Testis (tissue), 3 donors: ENCODE measurements around the gene TESPA1. TPM values are rescaled to one million over a fixed set of nuclear protein-coding genes. Genes with fewer than 3 reads are reported as not detected.

Experiments used
- DNase-seq: peaks from one replicate; pipeline ENCODE4 v3.0.0-alpha.2; 2019
- H3K27ac ChIP-seq, 2 donors: fragments of 200-600 bp; sonication (generic); one replicate each; pipeline ENCODE4 v1.5.1; 2019
- H3K27me3 ChIP-seq: fragments of 200-600 bp; sonication (generic); one replicate; pipeline ENCODE4 v1.5.1; 2019
- H3K36me3 ChIP-seq: fragments of 200-600 bp; sonication (generic); one replicate; pipeline ENCODE4 v1.5.1; 2017; ENCODE audit warnings: low read depth; ENCODE audit errors: missing control alignments
- H3K4me1 ChIP-seq: fragments of 200-600 bp; sonication (generic); one replicate; pipeline ENCODE4 v1.5.1; 2019
- H3K4me3 ChIP-seq, 2 donors: fragments of 200-600 bp; sonication (generic); one replicate each; pipeline ENCODE4 v1.5.1; 2017 to 2019
- H3K9me3 ChIP-seq: fragments of 200-600 bp; sonication (generic); one replicate; pipeline ENCODE4 v1.5.1; 2017
- POLR2A ChIP-seq: fragments of 450-650 bp; IDR thresholded peaks from one replicate; pipeline ENCODE4 v1.6.1; 2017; ENCODE audit warnings: antibody characterized with exemption, mild to moderate bottlenecking, moderate library complexity
- WGBS, 2 donors: methylation state at CpG; one replicate each; pipeline ENCODE4 v1.1.5; 2018; 5-methylcytosine and 5-hydroxymethylcytosine counted together
- intact Hi-C: fragments of 100-400 bp; cut with DNase I; formaldehyde crosslinking; loops from one replicate; pipeline ENCODE4 v1.15.1; 2023; ENCODE audit warnings: low total_unique reads
- polyA plus RNA-seq: library from polyadenylated mRNA; stranded (reverse); fragments of 350-450 nt; fragmentation: Illumina TruSeq; extraction: RNeasy Lipid Tissue Mini Kit (QIAGEN cat#74804); gene quantifications from one replicate; pipeline ENCODE4 v1.2.3, GENCODE V29; 2014; ENCODE audit warnings: low read depth, low replicate concordance; ENCODE audit not compliant: insufficient read depth
- total RNA-seq, 2 donors: library from RNA; depleted of rRNA; stranded (reverse); fragments of >200 nt; gene quantifications; one replicate each; pipeline ENCODE4 v1.2.3, GENCODE V29; 2016
- TF ChIP-seq, protein P1 (sequence below), 3 experiments: fragments of 450-650 bp in 2 of 3; fragments of 200-600 bp in 1 of 3; sonication (generic) in 1 of 3; IDR thresholded peaks; one replicate each; pipeline ENCODE4 v1.5.1; 2016 to 2019; ENCODE audit warnings: antibody characterized with exemption in 3 of 3, mild to moderate bottlenecking in 2 of 3, moderate library complexity in 1 of 3

Gene TESPA1
- total and polyA plus RNA-seq, 3 donors from 2014 or later = 0.79 to 1.7 (median 0.87) TPM

GRCh38 chr12:54954801-54955200 is 29.8 kb downstream of the TESPA1 start:
- TF ChIP-seq, protein P1, sequence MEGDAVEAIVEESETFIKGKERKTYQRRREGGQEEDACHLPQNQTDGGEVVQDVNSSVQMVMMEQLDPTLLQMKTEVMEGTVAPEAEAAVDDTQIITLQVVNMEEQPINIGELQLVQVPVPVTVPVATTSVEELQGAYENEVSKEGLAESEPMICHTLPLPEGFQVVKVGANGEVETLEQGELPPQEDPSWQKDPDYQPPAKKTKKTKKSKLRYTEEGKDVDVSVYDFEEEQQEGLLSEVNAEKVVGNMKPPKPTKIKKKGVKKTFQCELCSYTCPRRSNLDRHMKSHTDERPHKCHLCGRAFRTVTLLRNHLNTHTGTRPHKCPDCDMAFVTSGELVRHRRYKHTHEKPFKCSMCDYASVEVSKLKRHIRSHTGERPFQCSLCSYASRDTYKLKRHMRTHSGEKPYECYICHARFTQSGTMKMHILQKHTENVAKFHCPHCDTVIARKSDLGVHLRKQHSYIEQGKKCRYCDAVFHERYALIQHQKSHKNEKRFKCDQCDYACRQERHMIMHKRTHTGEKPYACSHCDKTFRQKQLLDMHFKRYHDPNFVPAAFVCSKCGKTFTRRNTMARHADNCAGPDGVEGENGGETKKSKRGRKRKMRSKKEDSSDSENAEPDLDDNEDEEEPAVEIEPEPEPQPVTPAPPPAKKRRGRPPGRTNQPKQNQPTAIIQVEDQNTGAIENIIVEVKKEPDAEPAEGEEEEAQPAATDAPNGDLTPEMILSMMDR (IDR thresholded peaks at IDR 0.05) = no peak
- no peak for TF ChIP-seq POLR2A
- H3K4me3 ChIP-seq = no peak overlapping the region
- 70 to 88% methylated on average over 3 of the region's 3 CpGs for WGBS, 2 donors
- no peaks in the 10 kb centered on the region for H3K9me3 ChIP-seq
- intact Hi-C loops = loop anchor here (10.0 kb wide), 1 partner anchor 100 kb away; the partner anchor contains the start of gene MUCL1
- no peak overlapping the region for H3K27ac ChIP-seq
- H3K27me3 ChIP-seq = no peaks in the 10 kb centered on the region
- no peaks in the 10 kb centered on the region for H3K4me1 ChIP-seq
- no peak for DNase-seq
- no peaks in the 10 kb centered on the region for H3K36me3 ChIP-seq

- Histone ChIP-seq H3K4me3 (no peak overlapping the region), H3K27me3 (no peaks in the 10 kb centered on the region), H3K4me1 (no peaks in the 10 kb centered on the region), H3K9me3 (no peaks in the 10 kb centered on the region), H3K27ac (no peak overlapping the region), H3K36me3 (no peaks in the 10 kb centered on the region)
- TF ChIP-seq POLR2A = no peak
- TF ChIP-seq, protein P1 (IDR thresholded peaks at IDR 0.05) = no peak
- intact Hi-C loops = loop anchor here (10.0 kb wide), 1 partner anchor 99 kb away; the partner anchor contains the start of gene MUCL1
- DNase-seq = no peak
Observed at GRCh38 chr12:54954228-54954627, 30.3 kb downstream of the TESPA1 start.

DNA sequence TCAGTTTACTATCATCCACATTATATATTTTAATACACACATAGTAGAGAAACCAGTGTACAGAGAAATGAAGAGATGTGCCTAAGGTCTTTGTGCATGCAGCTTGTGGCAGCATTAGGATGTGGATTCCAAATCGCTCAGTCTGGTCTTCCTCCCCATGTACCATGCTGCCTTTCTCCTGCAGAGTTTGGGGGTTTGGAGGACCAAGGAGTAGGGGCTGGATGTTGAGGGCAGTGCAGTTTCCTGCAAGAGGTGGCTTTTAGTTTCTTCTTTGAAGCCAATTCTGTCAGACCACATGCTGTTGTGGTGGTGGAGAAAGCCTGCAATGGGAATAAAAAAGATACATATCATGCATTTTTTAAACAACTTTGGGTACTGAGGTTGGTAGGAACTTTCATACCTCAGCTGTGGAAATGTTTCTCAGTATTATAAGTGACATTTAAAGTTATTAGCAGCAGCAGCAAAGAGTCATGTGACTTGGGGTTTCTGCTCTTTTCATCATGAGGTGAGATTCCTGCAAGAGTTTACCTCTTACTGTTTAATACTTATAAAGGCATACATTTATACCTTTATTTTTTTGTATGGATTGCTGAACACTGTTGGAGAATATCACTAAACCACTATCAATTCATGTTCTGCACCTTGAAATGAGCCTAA is 34.4 kb downstream of the TESPA1 start:
- Histone ChIP-seq H3K4me3 (no peak overlapping the region), H3K4me1 (no peaks in the 10 kb centered on the region), H3K36me3 (no peaks in the 10 kb centered on the region), H3K9me3 (no peaks in the 10 kb centered on the region), H3K27me3 (no peaks in the 10 kb centered on the region), H3K27ac (peak overlapping the region in 1 of 2 donors; percentile 72)
- intact Hi-C loops = loop anchor here (10.0 kb wide), 1 partner anchor 95 kb away; the partner anchor contains the start of gene MUCL1
- DNase-seq = no peak
- WGBS, 2 donors = 79 to 92% methylated on average over 1 of the region's 1 CpG
- TF ChIP-seq, protein P1 (IDR thresholded peaks at IDR 0.05) = no peak
- TF ChIP-seq POLR2A = no peak

DNA sequence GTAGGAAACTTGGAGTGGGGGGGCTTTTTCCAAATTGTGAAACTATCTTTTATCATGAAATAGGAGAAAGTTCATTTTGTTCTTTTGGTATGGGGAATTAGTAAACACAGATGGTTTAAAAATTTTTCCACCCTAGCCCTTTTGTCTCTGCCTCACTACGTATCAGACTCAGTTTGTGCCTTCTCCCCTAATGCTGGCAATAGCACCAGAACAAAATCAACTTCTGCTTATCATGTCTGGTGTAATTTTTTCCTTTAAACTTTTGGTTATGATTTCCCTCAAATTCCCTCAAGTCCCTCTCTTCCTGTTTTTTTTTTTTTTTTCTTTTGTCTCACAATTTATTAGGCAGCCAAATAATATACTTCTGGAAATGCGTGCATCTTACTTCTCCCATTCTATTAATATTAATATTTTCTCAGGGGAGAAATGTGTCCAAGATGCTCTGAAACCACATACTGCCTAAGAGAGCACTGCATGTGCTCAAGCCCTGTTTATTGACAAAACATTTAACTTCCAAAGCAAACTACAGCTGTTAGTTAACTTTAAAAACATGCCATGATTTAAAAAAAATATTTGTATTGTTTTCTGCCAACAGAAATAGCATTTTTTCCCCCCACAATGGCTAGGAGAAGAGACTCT is 35.4 kb downstream of the TESPA1 start:
- Histone ChIP-seq H3K36me3 (no peaks in the 10 kb centered on the region), H3K9me3 (no peaks in the 10 kb centered on the region), H3K4me3 (no peak overlapping the region), H3K27me3 (no peaks in the 10 kb centered on the region), H3K4me1 (no peaks in the 10 kb centered on the region), H3K27ac (peak overlapping the region; percentile 16 to 85)
- 38 to 53% methylated on average over 2 of the region's 2 CpGs for WGBS, 2 donors
- no peak for DNase-seq
- TF ChIP-seq, protein P1 (IDR thresholded peaks at IDR 0.05) = no peak
- no peak for TF ChIP-seq POLR2A
- intact Hi-C loops = no loop called here
